Activated CD4-positive, alpha-beta T cell treated with anti-CD3 and anti-CD28 coated beads, Interleukin-2, amount 10 ng/mL, durations not matched to agents 7 days and 5 days (primary cell): ENCODE measurements around the gene SNX9. TPM values are rescaled to one million over a fixed set of nuclear protein-coding genes. Genes with fewer than 3 reads are reported as not detected.
A peak's percentile ranks its signal among the peaks of the same experiment; 100 is the strongest.
"Not testable (repeated sequence)": the region's sequence is repeated elsewhere in the genome, so short reads cannot be mapped to it uniquely, and the experiment has no call there.

Experiments
- CTCF ChIA-PET: fragments of 350-600 bp; sonication (Branson Sonifier 250); formaldehyde crosslinking; loops from one replicate; lab custom pipeline; 2021; ENCODE audit warnings: antibody characterized with exemption; lab: Charles Lee
- POLR2A ChIA-PET: fragments of 350-600 bp; sonication (Branson Sonifier 250); formaldehyde crosslinking; loops from one replicate; lab custom pipeline; 2021; ENCODE audit warnings: antibody characterized with exemption; lab: Charles Lee
- DNase-seq: peaks from one replicate; pipeline ENCODE4 v3.0.0-alpha.2; 2020
- H3K27ac Mint-ChIP-seq: one replicate; pipeline ENCODE4 v1.8.0; 2021; ENCODE audit warnings: mild to moderate bottlenecking, moderate library complexity, mixed read lengths
- H3K27me3 Mint-ChIP-seq: one replicate; pipeline ENCODE4 v1.8.0; 2021; ENCODE audit warnings: mixed read lengths
- H3K36me3 Mint-ChIP-seq: one replicate; pipeline ENCODE4 v1.8.0; 2021; ENCODE audit warnings: low read depth, mixed read lengths
- H3K4me1 Mint-ChIP-seq: one replicate; pipeline ENCODE4 v1.8.0; 2021; ENCODE audit warnings: mixed read lengths
- H3K4me3 Mint-ChIP-seq: one replicate; pipeline ENCODE4 v1.8.0; 2021; ENCODE audit warnings: mild to moderate bottlenecking, moderate library complexity, mixed read lengths
- H3K9me3 Mint-ChIP-seq: one replicate; pipeline ENCODE4 v1.8.0; 2021; ENCODE audit warnings: mixed read lengths
- total RNA-seq, 2 experiments: library from RNA; stranded (reverse); gene quantifications; one replicate each; pipeline ENCODE4 v1.2.3, GENCODE V29; 2021

SNX9 gene
- total RNA-seq, 2 experiments from 2014 or later, result 9.4 to 10.7 TPM

GRCh38 chr6:157841211-157841840 is 18.3 kb downstream of the SNX9 start:
- no peaks in the 10 kb centered on the region for H3K9me3 Mint-ChIP-seq
- CTCF ChIA-PET, result interaction anchor here (1.5 kb wide), 1 partner anchor 9 kb away, joined by 3 read pairs; no protein-coding TSS in a partner anchor
- DNase-seq, result no peak
- no peak overlapping the region for H3K4me3 Mint-ChIP-seq
- H3K36me3 Mint-ChIP-seq, result no peaks in the 10 kb centered on the region
- no peaks in the 10 kb centered on the region for H3K27me3 Mint-ChIP-seq
- POLR2A ChIA-PET, result no interaction called here
- H3K4me1 Mint-ChIP-seq, result peaks cover 30% of the 10 kb centered on the region
- no peak overlapping the region for H3K27ac Mint-ChIP-seq

GRCh38 chr6:157842212-157842611 is 19.2 kb downstream of the SNX9 start:
- CTCF ChIA-PET, result no interaction called here
- H3K4me3 Mint-ChIP-seq, result no peak overlapping the region

GRCh38 chr6:157844196-157844595 is 21.1 kb downstream of the SNX9 start:
- H3K27me3 Mint-ChIP-seq, H3K27ac Mint-ChIP-seq, H3K4me3 Mint-ChIP-seq, H3K36me3 Mint-ChIP-seq, H3K9me3 Mint-ChIP-seq, DNase-seq, POLR2A ChIA-PET: not testable (repeated sequence)
- H3K4me1 Mint-ChIP-seq, result peaks cover 40% of the 10 kb centered on the region
- CTCF ChIA-PET, result interaction anchor here (1.1 to 1.7 kb wide), 2 partner anchors 34 to 87 kb away, joined by 3 to 4 read pairs; no protein-coding TSS in a partner anchor

More at GRCh38 chr6:157842212-157842611, 19.2 kb downstream of the SNX9 start:
- Mint-ChIP-seq H3K9me3 (no peaks in the 10 kb centered on the region), H3K36me3 (no peaks in the 10 kb centered on the region), H3K27ac (no peak overlapping the region), H3K4me1 (peaks cover 30% of the 10 kb centered on the region), H3K27me3 (no peaks in the 10 kb centered on the region)
- no peak for DNase-seq
- POLR2A ChIA-PET, result no interaction called here

- H3K4me3 Mint-ChIP-seq, result no peak overlapping the region
Measured at GRCh38 chr6:157845493-157846259, 22.6 kb downstream of the SNX9 start.

GRCh38 chr6:157847846-157848245 is 24.8 kb downstream of the SNX9 start:
- Mint-ChIP-seq H3K4me1 (peaks cover 35% of the 10 kb centered on the region), H3K4me3 (no peak overlapping the region), H3K9me3 (peaks cover 9% of the 10 kb centered on the region), H3K27ac (no peak overlapping the region), H3K36me3 (peaks cover 12% of the 10 kb centered on the region), H3K27me3 (no peaks in the 10 kb centered on the region)
- POLR2A ChIA-PET, result no interaction called here
- CTCF ChIA-PET, result no interaction called here
- DNase-seq, result no peak

More at GRCh38 chr6:157845493-157846259, 22.6 kb downstream of the SNX9 start:
- Mint-ChIP-seq H3K9me3 (no peaks in the 10 kb centered on the region), H3K27ac (no peak overlapping the region), H3K36me3 (peaks cover 8% of the 10 kb centered on the region), H3K4me1 (peaks cover 45% of the 10 kb centered on the region), H3K27me3 (no peaks in the 10 kb centered on the region)
- ChIA-PET POLR2A (no interaction called here), CTCF (interaction anchor here (0.6 to 1.7 kb wide), 2 partner anchors 27 to 89 kb away, joined by 3 to 4 read pairs; no protein-coding TSS in a partner anchor)
- DNase-seq, result no peak

GRCh38 chr6:157848693-157849092 is 25.6 kb downstream of the SNX9 start:
- Mint-ChIP-seq H3K27me3 (no peaks in the 10 kb centered on the region), H3K27ac (no peak overlapping the region), H3K4me3 (no peak overlapping the region), H3K9me3 (peaks cover 15% of the 10 kb centered on the region), H3K4me1 (peaks cover 35% of the 10 kb centered on the region), H3K36me3 (peaks cover 18% of the 10 kb centered on the region)
- CTCF ChIA-PET, result interaction anchor here (0.6 to 1.1 kb wide), 3 partner anchors 15 to 453 kb away, joined by 3 to 4 read pairs (median 3); no protein-coding TSS in a partner anchor
- DNase-seq, result no peak
- POLR2A ChIA-PET, result no interaction called here

GRCh38 chr6:157849288-157850017 is 26.4 kb downstream of the SNX9 start:
- no peak for DNase-seq
- Mint-ChIP-seq H3K27me3 (no peaks in the 10 kb centered on the region), H3K36me3 (peaks cover 18% of the 10 kb centered on the region), H3K4me3 (peak overlapping the region; percentile 2), H3K4me1 (peaks cover 31% of the 10 kb centered on the region), H3K9me3 (peaks cover 21% of the 10 kb centered on the region), H3K27ac (no peak overlapping the region)
- ChIA-PET POLR2A (no interaction called here), CTCF (interaction anchor here (0.6 to 1.1 kb wide), 3 partner anchors 16 to 454 kb away, joined by 3 to 4 read pairs (median 3); no protein-coding TSS in a partner anchor)

- Mint-ChIP-seq H3K36me3 (peaks cover 20% of the 10 kb centered on the region), H3K27me3 (no peaks in the 10 kb centered on the region), H3K9me3 (peaks cover 23% of the 10 kb centered on the region), H3K4me1 (peaks cover 31% of the 10 kb centered on the region), H3K27ac (no peak overlapping the region), H3K4me3 (no peak overlapping the region)
- no peak for DNase-seq
- POLR2A ChIA-PET, result no interaction called here
- CTCF ChIA-PET, result interaction anchor here (1.7 kb wide), 1 partner anchor 17 kb away, joined by 3 read pairs; no protein-coding TSS in a partner anchor
Measured at GRCh38 chr6:157850030-157850429, 27.0 kb downstream of the SNX9 start.

- Mint-ChIP-seq H3K9me3 (peaks cover 23% of the 10 kb centered on the region), H3K27me3 (peaks cover 5% of the 10 kb centered on the region), H3K4me1 (peaks cover 26% of the 10 kb centered on the region), H3K36me3 (peaks cover 21% of the 10 kb centered on the region), H3K4me3 (no peak overlapping the region), H3K27ac (no peak overlapping the region)
- DNase-seq, result no peak
- ChIA-PET CTCF (no interaction called here), POLR2A (no interaction called here)
Measured at GRCh38 chr6:157853018-157853805, 30.2 kb downstream of the SNX9 start.

- CTCF ChIA-PET, result no interaction called here
- Mint-ChIP-seq H3K4me1 (peaks cover 24% of the 10 kb centered on the region), H3K27me3 (peaks cover 10% of the 10 kb centered on the region), H3K27ac (no peak overlapping the region), H3K4me3 (no peak overlapping the region), H3K9me3 (peaks cover 23% of the 10 kb centered on the region), H3K36me3 (peaks cover 21% of the 10 kb centered on the region)
- no peak for DNase-seq
- POLR2A ChIA-PET, result no interaction called here
Measured at GRCh38 chr6:157853902-157854502, 31.0 kb downstream of the SNX9 start.

GRCh38 chr6:157855325-157855724 is 32.3 kb downstream of the SNX9 start:
- no peak overlapping the region for H3K4me3 Mint-ChIP-seq
- peaks cover 22% of the 10 kb centered on the region for H3K4me1 Mint-ChIP-seq
- no peak for DNase-seq
- POLR2A ChIA-PET, result no interaction called here
- no peak overlapping the region for H3K27ac Mint-ChIP-seq
- peaks cover 23% of the 10 kb centered on the region for H3K9me3 Mint-ChIP-seq
- H3K36me3 Mint-ChIP-seq, result peaks cover 12% of the 10 kb centered on the region
- peaks cover 19% of the 10 kb centered on the region for H3K27me3 Mint-ChIP-seq
- CTCF ChIA-PET, result no interaction called here
